ENCODE results near the gene CXCL9.
"Not testable (repeated sequence)": the region's sequence is repeated elsewhere in the genome, so short reads cannot be mapped to it uniquely, and the experiment has no call there.

Gene CXCL9

GRCh38 chr4:76012388-76012801, 5.1 kb upstream of the CXCL9 start:
- DNase-seq (ENCODE audit: low read depth in 3 of 3, low spot score in 1 of 3) = no peak

GRCh38 chr4:76011700-76012387, 4.5 kb upstream of the CXCL9 start:
- DNase-seq (ENCODE audit: low read depth in 3 of 3, low spot score in 1 of 3) = no peak

- DNase-seq (ENCODE audit: low read depth in 3 of 3, low spot score in 1 of 3) = no peak
These were observed 3.8 kb upstream of the CXCL9 start for GRCh38 chr4:76011018-76011670.

- DNase-seq (ENCODE audit: low read depth in 3 of 3, low spot score in 1 of 3) = no peak
These were observed 3.3 kb upstream of the CXCL9 start for GRCh38 chr4:76010576-76010975.

- DNase-seq (ENCODE audit: low read depth in 3 of 3, low spot score in 1 of 3) = no peak
These were observed 2.0 kb upstream of the CXCL9 start for GRCh38 chr4:76009311-76009710.

GRCh38 chr4:76003620-76004019, 3.7 kb downstream of the CXCL9 start:
- no peak for DNase-seq (ENCODE audit: low read depth in 3 of 3, low spot score in 1 of 3)

- DNase-seq (ENCODE audit: low read depth in 3 of 3, low spot score in 1 of 3) = no peak
These were observed 4.3 kb downstream of the CXCL9 start for GRCh38 chr4:76003035-76003434.

GRCh38 chr4:76002176-76002575, 5.1 kb downstream of the CXCL9 start:
- no peak for DNase-seq (ENCODE audit: low read depth in 3 of 3, low spot score in 1 of 3)

GRCh38 chr4:76001700-76002099, 5.6 kb downstream of the CXCL9 start:
- DNase-seq (ENCODE audit: low read depth in 3 of 3, low spot score in 1 of 3) = no peak

- no peak for DNase-seq (ENCODE audit: low read depth in 3 of 3, low spot score in 1 of 3)
These were observed 7.0 kb downstream of the CXCL9 start for GRCh38 chr4:76000279-76000678.

- DNase-seq (ENCODE audit: low read depth in 3 of 3, low spot score in 1 of 3) = not testable (repeated sequence)
These were observed 8.7 kb downstream of the CXCL9 start for GRCh38 chr4:75998525-75999147.

GRCh38 chr4:75997946-75998345, 9.4 kb downstream of the CXCL9 start:
- no peak for DNase-seq (ENCODE audit: low read depth in 3 of 3, low spot score in 1 of 3)

- no peak for DNase-seq (ENCODE audit: low read depth in 3 of 3, low spot score in 1 of 3)
These were observed 10.2 kb downstream of the CXCL9 start for GRCh38 chr4:75997081-75997480.

- DNase-seq (ENCODE audit: low read depth in 3 of 3, low spot score in 1 of 3) = no peak
These were observed 11.6 kb downstream of the CXCL9 start for GRCh38 chr4:75995727-75996126.

GRCh38 chr4:75992462-75992861, 14.8 kb downstream of the CXCL9 start:
- no peak for DNase-seq (ENCODE audit: low read depth in 3 of 3, low spot score in 1 of 3)

GRCh38 chr4:75989846-75990528, 17.3 kb downstream of the CXCL9 start:
- no peak for DNase-seq (ENCODE audit: low read depth in 3 of 3, low spot score in 1 of 3)

- DNase-seq (ENCODE audit: low read depth in 3 of 3, low spot score in 1 of 3) = no peak
These were observed 22.2 kb downstream of the CXCL9 start for GRCh38 chr4:75985116-75985515.

GRCh38 chr4:75980576-75980975, 26.7 kb downstream of the CXCL9 start:
- no peak for DNase-seq (ENCODE audit: low read depth in 3 of 3, low spot score in 1 of 3)

- DNase-seq (ENCODE audit: low read depth in 3 of 3, low spot score in 1 of 3) = no peak
These were observed 31.1 kb downstream of the CXCL9 start for GRCh38 chr4:75976177-75976576.

- DNase-seq (ENCODE audit: low read depth in 3 of 3, low spot score in 1 of 3) = no peak
These were observed 33.5 kb downstream of the CXCL9 start for GRCh38 chr4:75973766-75974165.

GRCh38 chr4:75968084-75968483, 39.2 kb downstream of the CXCL9 start:
- no peak for DNase-seq (ENCODE audit: low read depth in 3 of 3, low spot score in 1 of 3)

- no peak for DNase-seq (ENCODE audit: low read depth in 3 of 3, low spot score in 1 of 3)
These were observed 43.8 kb downstream of the CXCL9 start for GRCh38 chr4:75963558-75963957.
